ENCODE measurements around the gene GIGYF1. TPM values are rescaled to one million over a fixed set of nuclear protein-coding genes. Genes with fewer than 3 reads are reported as not detected.

The GIGYF1 gene
- total and polyA plus RNA-seq, 4 donors = 19.0 to 41.6 (median 33.8) TPM

DNA sequence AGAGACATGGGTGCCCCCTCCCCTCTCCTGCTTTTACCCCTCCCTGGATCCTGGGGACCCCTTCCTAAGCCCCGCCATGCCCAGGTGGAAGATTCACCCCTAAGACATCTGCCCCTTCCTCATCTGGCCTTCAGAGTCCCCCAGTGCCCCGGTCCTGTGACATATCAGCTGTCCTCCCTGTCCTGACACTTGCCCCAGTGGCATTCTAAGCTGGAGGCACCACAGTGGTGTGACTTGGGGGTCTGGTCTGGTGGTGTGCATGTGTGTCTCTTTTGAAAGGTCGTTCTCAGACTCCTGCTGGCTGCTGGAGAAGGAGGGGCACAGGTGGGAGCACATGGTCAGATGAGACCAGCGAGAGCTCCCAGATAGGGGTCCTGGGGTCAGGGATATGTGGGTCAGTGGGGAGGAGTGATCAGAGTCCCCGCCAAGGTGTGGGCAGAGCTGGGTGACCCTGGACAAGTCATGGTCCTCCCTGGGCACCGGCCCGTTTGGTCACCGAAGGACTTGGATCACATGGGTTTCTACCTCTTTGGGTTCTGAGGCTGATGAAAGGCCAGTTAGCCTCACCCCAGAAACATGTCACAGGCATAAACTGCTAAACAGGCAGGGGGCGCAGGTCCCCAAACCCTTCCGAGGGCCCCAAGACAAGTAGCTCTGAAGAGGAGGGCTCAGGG, 52.1 kb downstream of the GIGYF1 start:
- H3K9me3 ChIP-seq (ENCODE audit: control insufficient read depth in 4 of 4, insufficient read depth in 3 of 4, low read length in 3 of 4) = no peaks in the 10 kb centered on the region
- WGBS, 2 donors = 83 to 88% methylated on average over 10 of the region's 10 CpGs
- H3K27me3 ChIP-seq (ENCODE audit: control insufficient read depth in 3 of 3, insufficient read depth in 3 of 3, low read length in 2 of 3) = peaks cover 0 to 9% (median 4%) of the 10 kb centered on the region in 3 donors
- no peak overlapping the region for H3K9ac ChIP-seq (ENCODE audit: insufficient read depth in 1 of 2, low read length in 2 of 2)
- no peaks in the 10 kb centered on the region for H3K36me3 ChIP-seq (ENCODE audit: control insufficient read depth in 4 of 4, insufficient read depth in 4 of 4, low read length in 4 of 4)
- H3K4me1 ChIP-seq (ENCODE audit: control insufficient read depth in 5 of 5, insufficient read depth in 5 of 5, low read length in 5 of 5) = peaks cover 0 to 6% (median 0%) of the 10 kb centered on the region in 5 donors
- no peak overlapping the region for H3K27ac ChIP-seq (ENCODE audit: low read depth in 1 of 2, low read length in 1 of 2)
- ATAC-seq (ENCODE audit: insufficient read depth, low FRiP score) (no peak), DNase-seq (no peak)
- H3K4me3 ChIP-seq = no peak overlapping the region
- TF ChIP-seq, protein P1, sequence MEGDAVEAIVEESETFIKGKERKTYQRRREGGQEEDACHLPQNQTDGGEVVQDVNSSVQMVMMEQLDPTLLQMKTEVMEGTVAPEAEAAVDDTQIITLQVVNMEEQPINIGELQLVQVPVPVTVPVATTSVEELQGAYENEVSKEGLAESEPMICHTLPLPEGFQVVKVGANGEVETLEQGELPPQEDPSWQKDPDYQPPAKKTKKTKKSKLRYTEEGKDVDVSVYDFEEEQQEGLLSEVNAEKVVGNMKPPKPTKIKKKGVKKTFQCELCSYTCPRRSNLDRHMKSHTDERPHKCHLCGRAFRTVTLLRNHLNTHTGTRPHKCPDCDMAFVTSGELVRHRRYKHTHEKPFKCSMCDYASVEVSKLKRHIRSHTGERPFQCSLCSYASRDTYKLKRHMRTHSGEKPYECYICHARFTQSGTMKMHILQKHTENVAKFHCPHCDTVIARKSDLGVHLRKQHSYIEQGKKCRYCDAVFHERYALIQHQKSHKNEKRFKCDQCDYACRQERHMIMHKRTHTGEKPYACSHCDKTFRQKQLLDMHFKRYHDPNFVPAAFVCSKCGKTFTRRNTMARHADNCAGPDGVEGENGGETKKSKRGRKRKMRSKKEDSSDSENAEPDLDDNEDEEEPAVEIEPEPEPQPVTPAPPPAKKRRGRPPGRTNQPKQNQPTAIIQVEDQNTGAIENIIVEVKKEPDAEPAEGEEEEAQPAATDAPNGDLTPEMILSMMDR (IDR thresholded peaks at IDR 0.05; ENCODE audit: control extremely low read depth, extremely low read depth) = no peak

DNA sequence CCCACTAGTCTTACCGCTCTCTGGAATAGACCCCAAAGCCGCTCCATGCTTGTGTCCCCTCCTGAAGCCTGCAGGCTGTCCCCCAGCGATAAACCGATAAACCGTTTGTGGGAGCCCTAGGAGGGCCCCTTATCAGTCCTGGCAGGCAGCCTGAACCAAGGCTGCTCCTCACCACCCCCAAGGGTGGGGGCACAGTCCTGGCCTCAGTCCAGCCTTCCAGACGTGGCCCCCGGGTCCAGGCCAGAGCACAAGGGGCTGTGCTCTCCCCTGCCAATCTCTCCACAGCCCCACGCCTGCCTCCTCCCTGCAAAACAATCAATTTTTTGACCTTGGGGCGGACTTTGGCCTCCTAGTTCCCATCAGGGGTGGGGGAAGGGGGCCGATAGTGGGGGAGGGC, 52.6 kb downstream of the GIGYF1 start, which contains the start of gene TFR2:
TFR2 (minus strand) TSS at position 90 of the 397 bp plus-strand sequence; CDS start at position 47, 43 bp downstream.
- ATAC-seq (ENCODE audit: insufficient read depth, low FRiP score) (no peak), DNase-seq (no peak)
- Histone ChIP-seq H3K27me3 (ENCODE audit: control insufficient read depth in 3 of 3, insufficient read depth in 3 of 3, low read length in 2 of 3) (peaks cover 0 to 9% (median 3%) of the 10 kb centered on the region in 3 donors), H3K36me3 (ENCODE audit: control insufficient read depth in 4 of 4, insufficient read depth in 4 of 4, low read length in 4 of 4) (no peaks in the 10 kb centered on the region), H3K9ac (ENCODE audit: insufficient read depth in 1 of 2, low read length in 2 of 2) (no peak within 1 kb of the TSS), H3K9me3 (ENCODE audit: control insufficient read depth in 4 of 4, insufficient read depth in 3 of 4, low read length in 3 of 4) (no peaks in the 10 kb centered on the region), H3K4me3 (no peak within 1 kb of the TSS), H3K27ac (ENCODE audit: low read depth in 1 of 2, low read length in 1 of 2) (no peak within 1 kb of the TSS), H3K4me1 (ENCODE audit: control insufficient read depth in 5 of 5, insufficient read depth in 5 of 5, low read length in 5 of 5) (peaks cover 0 to 6% (median 0%) of the 10 kb centered on the region in 5 donors)
- TF ChIP-seq, protein P1 (IDR thresholded peaks at IDR 0.05; ENCODE audit: control extremely low read depth, extremely low read depth) = no peak
- 37 to 51% methylated on average over 10 of the region's 10 CpGs for WGBS, 2 donors

DNA sequence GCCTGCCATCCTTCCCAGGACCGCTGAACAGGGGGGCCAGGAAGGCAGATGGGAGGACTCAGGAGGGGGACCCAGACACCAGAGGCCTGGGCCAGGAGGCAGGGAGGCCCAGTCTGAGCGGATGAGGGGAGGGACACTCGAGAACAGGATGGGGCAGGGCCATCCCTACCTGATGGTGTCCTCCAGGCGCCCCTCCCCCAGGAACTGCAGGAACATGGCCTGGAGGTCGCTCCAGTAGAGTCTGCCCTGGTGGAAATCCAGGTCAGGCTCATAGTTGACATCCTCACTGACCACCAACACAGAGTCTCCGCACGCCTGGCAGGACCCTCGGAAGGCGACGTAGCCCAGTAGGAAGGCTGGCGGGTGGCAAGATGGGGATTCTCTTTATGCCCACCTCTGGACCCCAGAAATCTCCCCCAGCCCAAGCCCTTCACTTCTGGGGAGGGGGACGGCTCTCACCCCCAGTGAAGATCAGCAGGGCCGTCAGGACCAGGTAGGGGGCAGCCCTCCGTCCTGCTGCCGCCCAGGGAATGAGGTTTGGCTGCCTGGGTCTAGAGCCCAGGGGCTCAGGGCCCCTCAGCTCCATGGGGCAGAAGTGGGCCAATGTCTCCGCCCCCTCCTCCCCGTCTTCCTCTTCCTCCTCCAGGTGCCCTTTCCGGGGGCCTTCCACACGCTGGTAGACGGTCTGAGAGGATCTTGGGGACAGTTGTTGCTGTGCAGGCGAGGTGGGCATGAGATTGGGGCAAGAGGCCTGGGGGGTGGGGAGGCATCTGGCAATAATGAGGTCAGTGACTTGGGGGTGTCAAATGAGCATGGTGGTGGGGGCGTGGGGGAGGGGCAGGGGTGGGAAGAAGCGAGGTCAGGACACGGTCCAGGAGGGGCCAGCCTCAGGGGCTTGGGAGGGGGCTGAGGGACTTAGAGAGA, 53.3 kb downstream of the GIGYF1 start:
- DNase-seq = no peak
- 57 to 62% methylated on average over 22 to 24 of the region's 24 CpGs for WGBS, 2 donors
- no peaks in the 10 kb centered on the region for H3K9me3 ChIP-seq (ENCODE audit: control insufficient read depth in 4 of 4, insufficient read depth in 3 of 4, low read length in 3 of 4)
- TF ChIP-seq, protein P1 (IDR thresholded peaks at IDR 0.05; ENCODE audit: control extremely low read depth, extremely low read depth) = no peak
- peaks cover 0 to 9% (median 0%) of the 10 kb centered on the region in 3 donors for H3K27me3 ChIP-seq (ENCODE audit: control insufficient read depth in 3 of 3, insufficient read depth in 3 of 3, low read length in 2 of 3)
- no peak overlapping the region for H3K27ac ChIP-seq (ENCODE audit: low read depth in 1 of 2, low read length in 1 of 2)
- peaks cover 0 to 6% (median 0%) of the 10 kb centered on the region in 5 donors for H3K4me1 ChIP-seq (ENCODE audit: control insufficient read depth in 5 of 5, insufficient read depth in 5 of 5, low read length in 5 of 5)
- H3K4me3 ChIP-seq = no peak overlapping the region
- H3K9ac ChIP-seq (ENCODE audit: insufficient read depth in 1 of 2, low read length in 2 of 2) = no peak overlapping the region
- no peak for ATAC-seq (ENCODE audit: insufficient read depth, low FRiP score)
- no peaks in the 10 kb centered on the region for H3K36me3 ChIP-seq (ENCODE audit: control insufficient read depth in 4 of 4, insufficient read depth in 4 of 4, low read length in 4 of 4)
